PFSK-1 (cell line): ENCODE measurements around the gene UGGT2.

Source experiments
- POLR2AphosphoS5 ChIP-seq: IDR thresholded peaks from 2 replicates; pipeline ENCODE4 v1.6.1; 2012; ENCODE audit warnings: low read depth, mild to moderate bottlenecking, control low read depth, low read length, moderate library complexity
- SIN3A ChIP-seq: IDR thresholded peaks from 2 replicates; pipeline ENCODE4 v1.6.1; 2012; ENCODE audit warnings: mild to moderate bottlenecking, low read length, moderate library complexity, borderline replicate concordance; ENCODE audit not compliant: insufficient read depth

- TF ChIP-seq POLR2AphosphoS5 (no peak), SIN3A (no peak)
These were observed 259.4 kb downstream of the UGGT2 start for GRCh38 chr13:95793781-95794180.
